ENCODE data around the gene RBM17.
"Not testable (repeated sequence)": the region's sequence is repeated elsewhere in the genome, so short reads cannot be mapped to it uniquely, and the experiment has no call there.

RBM17 gene

DNA sequence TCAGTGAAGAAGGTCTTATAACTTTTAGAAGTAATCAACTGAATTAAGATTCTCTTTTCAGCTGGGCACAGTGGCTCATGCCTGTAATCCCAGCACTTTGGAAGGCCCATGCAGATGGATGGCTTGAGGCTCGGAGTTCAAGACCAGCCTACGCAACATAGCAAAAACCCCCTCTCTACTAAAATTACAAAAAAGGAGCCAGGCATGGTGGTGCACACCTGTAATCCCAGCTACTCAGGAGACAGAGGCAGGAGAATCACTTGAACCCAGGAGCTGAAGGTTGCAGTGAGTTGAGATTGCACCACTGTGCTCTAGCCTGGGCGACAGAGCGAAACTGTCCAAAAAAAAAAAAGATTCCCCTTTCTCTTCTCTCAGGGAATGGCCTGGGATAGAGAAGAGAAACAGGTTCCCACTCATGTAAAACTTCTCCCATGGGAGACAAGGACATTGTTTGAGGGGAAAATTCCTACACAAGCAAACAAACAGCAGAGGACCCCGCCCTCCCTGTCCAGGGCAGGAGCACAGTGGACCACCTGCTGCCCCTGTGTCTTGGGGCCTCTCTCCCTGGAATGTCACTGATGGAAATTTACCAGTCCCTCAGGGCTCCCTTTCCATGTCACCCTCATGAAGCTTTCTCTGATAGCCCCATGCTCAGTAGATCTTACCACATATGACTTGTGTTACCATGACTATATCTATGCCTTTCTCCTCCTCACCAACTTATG, 32.3 kb upstream of the RBM17 start:
- no peak for DNase-seq (ENCODE audit: low read depth in 2 of 2)

DNA sequence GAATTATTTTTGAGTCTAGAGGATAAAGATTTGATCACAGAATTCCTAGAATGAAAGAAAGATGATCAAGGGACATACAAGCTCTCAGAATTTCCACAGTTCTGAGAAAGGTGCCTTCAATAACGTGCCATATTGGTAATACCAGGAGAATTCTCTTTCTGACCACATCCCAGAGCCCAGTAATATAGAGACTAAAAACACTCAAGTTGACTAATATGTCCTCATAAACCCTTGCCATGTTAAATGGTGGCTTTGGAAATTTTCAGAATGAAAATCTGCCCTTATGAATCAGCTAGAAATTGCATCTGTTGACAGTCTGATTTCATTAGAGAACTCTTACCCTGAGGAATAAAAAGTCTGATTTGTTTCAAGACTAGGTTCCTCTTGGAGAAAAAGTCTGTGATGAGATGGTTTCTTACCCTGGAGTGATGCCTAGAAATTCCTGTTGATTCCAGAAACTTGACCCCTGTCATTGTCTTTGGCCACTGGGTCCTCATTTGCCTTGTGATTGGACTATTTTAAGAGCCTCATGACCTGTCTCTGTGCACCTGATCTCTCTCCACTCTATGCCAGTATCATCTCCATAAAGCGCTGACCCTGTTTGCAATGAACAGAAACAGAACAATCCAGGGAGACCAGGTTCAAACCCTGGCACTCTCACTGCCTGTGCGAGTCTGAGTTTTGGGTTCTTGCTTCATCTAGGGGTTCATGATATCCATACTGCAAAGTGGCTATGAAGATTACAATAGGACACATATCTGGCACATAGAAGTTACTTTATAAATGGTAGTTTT, 30.0 kb upstream of the RBM17 start:
- no peak for DNase-seq (ENCODE audit: low read depth in 2 of 2)

DNA sequence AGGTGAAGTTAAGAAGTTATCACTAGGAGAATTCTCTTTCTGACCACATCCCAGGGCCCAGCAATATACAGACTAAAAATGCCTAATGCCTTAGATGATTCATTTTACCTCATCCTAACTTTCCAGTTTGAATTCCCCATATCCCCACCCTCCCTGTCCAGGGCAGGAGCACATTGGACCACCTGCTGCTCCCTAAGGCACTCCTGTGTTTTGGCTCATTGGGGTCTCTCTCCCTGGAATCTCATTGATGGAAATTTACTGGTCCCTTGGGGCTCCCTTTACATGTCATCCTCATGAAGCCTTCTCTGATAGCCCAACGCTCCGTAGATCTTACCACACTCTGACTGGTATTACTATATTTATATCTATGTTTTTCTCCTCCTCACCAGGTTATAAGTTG, 29.3 kb upstream of the RBM17 start:
- no peak for DNase-seq (ENCODE audit: low read depth in 2 of 2)

DNA sequence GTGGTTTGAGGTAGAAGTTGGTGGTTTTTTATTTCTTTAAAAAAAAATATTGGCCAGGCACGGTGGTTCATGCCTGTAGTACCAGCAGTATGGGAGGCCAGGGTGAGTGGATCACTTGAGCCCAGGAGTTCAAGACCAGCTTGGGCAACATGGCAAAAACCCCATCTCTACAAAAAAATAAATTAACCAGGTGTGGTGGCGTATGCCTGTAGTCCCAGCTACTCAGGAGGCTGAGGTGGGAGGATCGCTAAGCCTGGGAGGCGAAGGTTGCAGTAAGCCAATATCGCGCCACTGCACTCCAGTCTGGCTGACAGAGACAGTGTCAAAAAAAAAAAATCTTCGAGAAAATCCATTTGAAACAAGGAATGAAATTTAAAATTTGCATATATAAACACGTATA, 27.8 kb upstream of the RBM17 start:
- no peak for DNase-seq (ENCODE audit: low read depth in 2 of 2)

DNA sequence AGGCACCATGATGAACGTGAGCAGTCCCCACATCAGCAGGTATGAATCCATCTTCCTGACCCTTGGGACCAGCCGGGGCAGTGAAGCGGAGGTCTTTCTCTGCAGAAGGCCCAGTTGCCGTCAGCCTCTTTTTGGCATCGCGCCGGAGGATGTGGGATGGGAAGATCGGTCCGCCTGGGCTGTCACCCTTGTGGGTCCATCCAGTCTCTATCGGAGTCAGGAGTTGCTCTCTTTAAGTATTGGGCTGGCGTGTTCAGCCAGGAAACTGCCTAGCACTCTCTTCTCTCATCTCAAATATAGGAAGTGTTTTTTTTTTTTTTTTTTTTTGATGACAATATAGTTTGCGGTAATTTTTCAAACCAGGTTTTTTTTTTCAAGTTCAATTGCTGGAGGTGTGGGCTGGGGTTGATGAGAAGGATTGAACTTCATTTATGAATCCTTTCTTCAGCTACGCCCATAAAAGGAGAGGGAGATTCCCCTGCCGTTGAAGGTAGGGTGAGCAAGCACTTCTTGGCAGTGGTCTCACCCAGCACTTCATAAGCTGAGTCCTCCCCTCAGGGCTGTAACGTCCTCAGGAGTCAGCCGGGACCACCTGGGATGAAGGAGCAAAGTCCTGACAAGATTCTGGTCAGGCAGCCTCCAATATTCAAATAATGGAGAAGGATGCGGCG, 26.6 kb upstream of the RBM17 start, which contains the start of gene IL2RA:
TSS of gene IL2RA (minus strand) at position 267 of the 671 bp plus-strand sequence. CDS start at position 51, 216 bp downstream.
- peak; percentile 71 for DNase-seq (ENCODE audit: low read depth in 2 of 2)

DNA sequence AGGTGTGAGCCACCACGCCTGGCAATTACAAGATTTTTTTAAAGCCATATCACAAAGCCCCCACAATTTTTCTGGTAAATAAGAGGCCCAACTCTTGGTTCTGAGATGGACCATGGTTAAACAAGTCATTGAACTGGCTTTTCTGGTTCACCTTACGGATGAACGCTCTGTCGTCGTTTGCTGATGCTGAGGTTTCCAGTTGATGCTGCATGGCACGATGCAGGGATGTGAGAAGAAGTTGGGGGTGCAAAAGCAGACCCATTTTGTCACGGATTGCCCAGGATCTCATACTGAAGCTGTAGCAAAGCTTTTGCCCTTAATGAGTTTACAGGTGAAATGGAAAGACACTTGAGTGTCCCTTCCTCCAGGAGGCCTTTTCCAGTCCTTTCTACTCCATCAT, 24.7 kb upstream of the RBM17 start:
- DNase-seq (ENCODE audit: low read depth in 2 of 2), result no peak

DNA sequence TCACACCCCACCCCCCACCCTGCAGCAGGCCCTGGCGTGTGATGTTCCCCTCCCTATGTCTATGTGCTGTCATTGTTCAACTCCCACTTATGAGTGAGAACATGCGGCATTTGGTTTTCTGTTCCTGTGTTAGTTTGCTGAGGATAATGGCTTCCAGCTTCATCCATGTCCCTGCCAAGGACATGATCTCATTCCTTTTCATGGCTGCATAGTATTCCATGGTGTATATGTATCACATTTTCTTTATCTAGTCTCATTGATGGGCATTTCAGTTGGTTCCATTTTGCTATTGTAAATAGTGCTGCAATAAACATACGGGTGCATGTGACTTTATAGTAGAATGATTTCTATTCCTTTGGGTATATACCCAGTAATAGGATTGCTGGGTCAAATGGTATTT, 24.1 kb upstream of the RBM17 start:
- not testable (repeated sequence) for DNase-seq (ENCODE audit: low read depth in 2 of 2)

DNA sequence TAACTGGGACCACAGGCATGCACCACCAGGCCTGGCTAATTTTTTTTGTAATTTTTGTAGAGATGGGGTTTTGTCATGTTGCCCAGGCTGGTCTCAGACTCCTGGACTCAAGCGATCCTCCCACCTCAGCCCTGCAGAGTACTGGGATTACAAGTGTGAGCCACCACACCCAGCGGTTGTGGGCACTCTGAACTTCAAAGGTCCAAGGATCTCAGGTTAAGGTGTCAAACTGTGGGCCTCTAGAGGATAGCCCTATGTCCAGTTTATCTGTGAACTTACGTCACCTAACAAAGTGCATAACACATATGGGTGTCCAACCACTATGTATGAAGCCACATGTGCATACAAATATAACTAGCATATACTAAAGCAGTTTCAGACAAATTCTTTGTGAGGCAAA, 23.4 kb upstream of the RBM17 start:
- no peak for DNase-seq (ENCODE audit: low read depth in 2 of 2)

DNA sequence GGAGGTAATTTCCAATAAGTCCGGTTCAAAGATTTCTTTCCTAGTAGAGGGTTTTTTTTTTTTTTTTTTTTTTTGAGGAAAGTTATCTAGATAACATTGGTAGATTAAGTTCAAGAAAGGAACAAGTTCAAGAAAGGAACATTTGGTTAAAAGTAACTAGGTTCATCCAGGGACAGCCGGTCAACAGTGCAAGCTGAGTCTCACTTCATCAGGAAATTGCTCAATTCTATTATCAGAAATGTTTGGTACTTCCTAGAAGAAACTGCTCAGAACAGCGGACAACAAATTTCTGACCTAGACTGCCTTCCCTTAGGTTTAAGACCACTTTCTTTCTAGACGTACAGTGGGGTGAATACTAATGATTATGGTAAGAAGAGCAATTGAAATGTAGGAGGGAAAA, 23.0 kb upstream of the RBM17 start:
- no peak for DNase-seq (ENCODE audit: low read depth in 2 of 2)

DNA sequence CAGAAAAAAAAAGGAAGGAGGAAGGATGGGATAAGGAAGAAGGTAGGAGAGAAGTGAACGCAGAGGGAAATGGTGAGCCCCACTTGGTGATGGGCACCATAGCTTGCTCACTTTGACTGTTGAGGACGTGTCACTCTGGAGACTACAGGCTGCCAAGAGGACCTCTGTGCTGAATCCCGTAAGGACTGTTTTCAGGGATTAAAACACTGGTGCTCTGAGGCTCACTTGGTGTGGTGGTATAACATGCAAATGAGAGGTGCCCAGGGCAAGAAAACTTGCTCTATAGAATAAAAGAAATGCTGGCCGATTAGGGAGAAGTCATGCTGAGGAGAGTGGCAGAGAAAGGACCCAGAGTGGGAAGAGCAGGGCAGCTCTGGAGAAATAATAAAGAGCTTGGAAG, 21.4 kb upstream of the RBM17 start:
- no peak for DNase-seq (ENCODE audit: low read depth in 2 of 2)

DNA sequence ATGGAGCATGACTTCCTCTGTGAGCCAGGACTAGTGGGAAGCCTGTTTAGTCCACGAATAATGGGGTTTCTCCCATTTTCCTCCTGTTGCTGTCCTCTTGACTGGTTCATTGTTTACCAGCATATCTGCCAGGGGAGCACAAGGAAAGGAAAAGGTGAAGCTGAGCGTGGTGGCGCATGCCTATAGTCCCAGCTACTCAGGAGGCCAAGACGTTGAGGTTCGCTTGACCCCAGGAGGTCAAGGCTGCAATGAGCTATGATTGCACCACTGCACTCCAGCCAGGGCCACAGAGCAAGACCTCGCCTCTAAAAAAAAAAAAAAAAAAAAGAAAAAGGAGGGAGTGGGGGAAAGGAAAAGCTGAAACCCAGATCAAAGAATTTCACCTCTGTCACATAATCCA, 20.8 kb upstream of the RBM17 start:
- no peak for DNase-seq (ENCODE audit: low read depth in 2 of 2)

DNA sequence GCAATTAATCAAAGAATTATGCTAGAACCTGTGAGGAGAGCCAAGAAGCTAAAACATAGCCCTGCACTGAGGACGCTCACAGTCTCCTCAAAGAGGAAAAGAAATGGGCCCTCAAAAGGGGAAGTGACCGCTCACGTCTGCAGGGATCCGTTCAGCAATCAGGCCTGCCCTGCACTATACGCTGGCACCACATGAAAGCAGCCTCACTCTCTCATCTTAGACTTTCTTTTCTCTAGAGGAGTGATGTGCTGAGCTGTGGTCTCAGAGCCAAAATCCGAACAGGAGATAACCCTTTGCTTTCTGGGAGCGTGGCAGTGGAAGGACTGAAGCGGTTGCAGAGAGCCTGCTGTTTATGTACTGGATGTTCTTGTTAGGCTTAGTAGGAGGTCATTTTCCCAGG, 20.4 kb upstream of the RBM17 start:
- DNase-seq (ENCODE audit: low read depth in 2 of 2), result no peak

DNA sequence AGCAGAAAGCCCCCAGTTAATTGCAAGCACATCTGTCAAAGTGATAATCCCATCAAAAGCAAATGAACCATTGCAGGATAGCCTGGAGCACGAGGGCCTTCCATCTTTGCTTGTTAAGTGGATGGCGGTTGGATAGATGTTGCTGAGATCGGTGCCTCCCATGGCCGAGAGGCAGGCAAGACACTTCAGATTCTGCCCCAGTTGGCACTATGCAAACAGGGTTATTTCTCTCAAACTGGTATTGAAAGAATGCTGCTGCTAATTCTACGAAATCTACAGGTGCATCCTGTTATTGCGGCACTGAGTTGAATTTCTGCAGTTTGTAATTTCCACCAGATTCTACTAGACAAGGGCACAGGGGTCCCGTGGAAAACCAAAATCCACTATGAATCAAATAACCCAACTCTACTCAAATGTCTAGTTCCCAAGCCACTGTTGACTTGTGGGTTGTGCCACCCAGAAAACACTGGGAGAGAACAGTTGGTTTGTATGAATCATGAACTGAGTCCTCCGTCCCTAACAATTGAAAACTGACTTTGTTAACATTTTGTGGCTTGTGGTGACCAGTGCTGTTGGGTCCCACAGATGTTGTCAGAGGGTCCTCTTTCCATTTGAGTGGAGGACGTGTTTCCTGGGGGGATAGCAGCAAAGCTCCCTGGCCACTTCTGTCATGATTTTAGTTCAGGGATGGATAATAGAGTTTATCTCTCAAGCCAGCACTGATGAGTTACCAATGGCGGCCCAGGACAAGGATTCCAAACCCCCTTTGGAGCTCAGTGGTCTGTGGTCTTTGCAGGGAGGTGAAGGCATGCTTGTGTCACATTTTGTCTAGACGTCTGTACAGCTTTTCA, 19.5 kb upstream of the RBM17 start:
- no peak for DNase-seq (ENCODE audit: low read depth in 2 of 2)

DNA sequence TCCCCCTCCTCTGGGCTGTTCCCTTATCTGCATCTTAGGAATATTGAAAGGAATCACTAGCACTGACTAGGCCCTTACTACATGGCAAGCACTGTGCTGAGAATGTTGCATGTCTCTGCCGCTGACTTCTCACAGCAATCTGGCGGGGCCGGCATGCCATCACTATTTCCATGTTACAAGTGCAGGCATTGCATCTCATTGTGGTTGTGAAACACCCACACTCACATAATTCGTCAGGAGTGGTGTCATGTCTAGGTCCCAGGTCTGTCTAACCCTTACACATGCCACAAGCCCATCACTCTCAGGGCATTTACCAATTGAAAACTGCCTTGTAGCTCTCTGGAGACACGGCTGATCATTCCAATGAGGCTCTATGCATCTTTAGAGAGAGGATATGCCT, 18.2 kb upstream of the RBM17 start:
- DNase-seq (ENCODE audit: low read depth in 2 of 2), result peak; percentile 79 to 80

DNA sequence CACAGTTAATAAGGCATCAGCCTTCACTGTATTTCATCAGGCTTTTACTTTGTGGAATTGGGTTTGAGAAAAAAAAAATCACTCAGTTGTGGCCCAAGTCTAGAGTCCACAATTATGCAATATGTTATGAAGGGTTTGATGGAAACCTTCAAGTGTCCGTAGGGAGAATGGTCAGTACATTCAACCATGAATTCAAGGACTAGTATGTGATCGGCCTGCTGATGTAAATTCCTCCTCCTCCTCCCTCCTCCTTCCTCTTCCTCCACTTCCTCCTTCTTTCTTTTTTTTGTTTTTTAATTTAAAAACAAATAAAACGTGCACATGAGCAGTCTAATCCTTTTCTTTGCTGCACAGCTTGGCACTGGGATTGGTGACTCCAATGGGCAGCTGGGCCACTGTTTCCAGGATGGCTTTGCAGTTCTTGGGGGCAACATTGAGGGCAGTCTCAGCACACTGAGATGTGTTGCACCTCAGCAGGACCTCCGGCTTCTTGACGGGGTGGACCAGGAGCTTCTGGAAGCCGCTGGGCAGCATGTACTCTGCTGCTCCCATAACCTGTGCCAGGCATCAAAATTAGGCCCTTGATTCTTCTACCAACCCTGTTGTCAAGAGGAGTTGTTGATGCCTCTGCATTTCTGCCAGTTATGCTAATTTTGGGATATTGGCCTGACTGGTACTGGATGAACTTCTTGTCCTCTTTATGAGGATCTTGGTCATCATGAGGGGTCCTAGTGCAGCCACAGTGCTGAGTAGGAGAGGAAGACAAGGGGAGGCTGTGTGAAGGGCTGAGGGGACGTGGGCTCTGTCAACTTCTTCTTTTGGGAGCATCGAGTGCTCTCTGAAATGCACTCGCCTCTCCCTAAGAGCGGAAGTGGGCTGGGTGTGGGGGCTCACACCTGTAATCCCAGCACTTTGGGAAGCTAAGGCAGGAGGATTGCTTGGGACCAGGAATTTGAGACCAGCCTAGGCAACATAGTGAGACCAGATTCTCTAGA, 17.4 kb upstream of the RBM17 start:
- no peak for DNase-seq (ENCODE audit: low read depth in 2 of 2)

DNA sequence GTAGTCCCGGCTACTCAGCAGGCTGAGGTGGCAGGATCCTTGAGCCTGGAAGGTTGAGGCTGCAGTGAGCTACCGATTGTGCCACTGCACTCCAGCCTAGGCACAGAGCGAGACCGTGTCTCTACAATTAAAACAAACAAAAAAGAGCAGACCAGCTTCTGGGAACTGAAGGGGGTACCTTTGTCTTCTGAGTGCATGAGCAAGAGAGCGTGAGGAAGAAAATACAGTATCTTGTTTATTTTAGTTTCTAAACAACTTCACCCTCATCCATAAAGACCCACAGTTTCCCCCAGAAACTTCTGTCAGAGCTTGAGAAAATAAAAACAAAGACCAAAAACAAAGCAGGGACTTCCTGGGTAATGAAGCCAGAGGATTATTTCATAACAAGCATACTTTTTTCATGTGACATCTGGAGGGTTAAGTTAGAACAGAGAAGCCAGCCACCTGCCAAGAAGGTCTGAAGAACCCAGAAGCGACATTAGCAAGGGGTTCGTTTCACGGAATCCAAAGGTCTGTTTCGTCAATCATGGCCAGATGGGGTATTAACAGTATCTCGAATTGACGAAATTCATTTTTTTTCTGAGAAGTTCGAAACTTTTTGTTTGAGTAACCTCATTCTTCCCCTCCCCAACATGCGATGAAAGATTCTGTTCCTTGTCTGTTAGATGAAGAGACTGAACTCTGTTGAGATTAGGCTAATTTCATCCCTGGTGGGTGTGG, 16.5 kb upstream of the RBM17 start:
- no peak for DNase-seq (ENCODE audit: low read depth in 2 of 2)

DNA sequence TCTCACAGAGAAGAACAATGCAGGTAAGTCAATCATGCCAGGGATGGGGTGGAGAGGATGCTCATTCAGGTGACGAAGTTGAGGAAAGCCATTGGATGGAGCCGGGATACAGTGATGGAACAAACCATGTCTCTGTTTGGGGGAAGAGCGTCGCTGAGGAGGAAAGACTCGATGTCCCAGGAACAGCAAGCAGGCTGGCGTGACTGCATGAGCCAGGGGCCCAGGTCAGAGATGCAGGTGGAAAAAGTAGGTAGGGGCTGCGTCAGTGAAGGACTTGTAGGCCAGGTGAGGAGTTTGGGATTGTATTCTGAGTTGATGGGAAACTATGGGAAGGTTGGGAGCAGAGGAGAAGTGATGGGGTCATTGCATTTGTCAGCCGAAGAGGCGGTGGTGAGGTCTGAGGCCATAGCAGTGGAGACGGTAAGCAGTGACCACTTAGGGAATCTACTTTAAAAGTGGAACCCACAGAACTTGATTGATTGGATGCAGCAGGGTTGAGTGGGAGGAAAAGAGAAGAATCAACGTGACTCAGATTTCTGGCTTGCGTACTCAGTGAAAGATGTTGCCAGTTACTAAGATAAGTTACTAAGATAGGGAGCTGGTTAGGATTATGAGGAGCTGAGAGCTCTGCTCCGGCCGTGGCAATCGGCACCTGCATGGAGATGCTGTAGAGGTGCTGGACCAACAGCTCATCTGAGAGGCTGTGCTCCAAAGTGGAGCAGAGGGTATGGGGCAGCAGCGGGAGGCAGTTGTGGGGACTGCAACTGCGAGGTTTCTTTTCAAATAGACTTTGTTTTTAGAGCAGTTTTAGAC, 14.1 kb upstream of the RBM17 start:
- no peak for DNase-seq (ENCODE audit: low read depth in 2 of 2)

DNA sequence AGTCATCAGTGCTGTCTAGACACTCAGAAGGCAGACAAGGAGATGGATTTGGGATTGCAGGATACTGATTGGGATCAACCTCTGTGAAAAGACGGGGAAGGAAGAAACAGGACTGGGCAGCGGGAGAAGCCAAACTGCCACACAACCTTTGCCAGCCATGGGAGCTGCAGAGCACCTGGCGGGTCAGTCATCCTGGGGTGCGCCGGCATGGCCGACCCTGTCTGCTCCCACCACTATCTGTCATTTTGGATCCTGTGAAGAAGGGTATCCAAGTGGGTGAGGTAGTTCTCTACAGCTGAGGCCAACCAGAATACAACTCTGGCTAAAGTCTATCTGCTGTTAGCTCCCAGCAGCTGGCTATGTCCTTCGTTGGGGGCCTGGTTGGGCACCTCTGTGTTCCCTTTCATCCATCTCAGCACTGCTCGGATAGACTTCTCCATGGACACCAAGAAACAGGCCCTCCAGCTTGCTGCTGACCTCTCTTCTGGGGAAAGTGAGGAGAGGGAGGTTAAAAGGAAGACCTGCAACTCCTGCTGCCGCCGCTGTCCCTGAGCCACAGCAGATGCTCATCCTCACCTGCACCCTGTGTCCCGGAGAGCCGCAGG, 11.7 kb upstream of the RBM17 start:
- DNase-seq (ENCODE audit: low read depth in 2 of 2), result no peak

DNA sequence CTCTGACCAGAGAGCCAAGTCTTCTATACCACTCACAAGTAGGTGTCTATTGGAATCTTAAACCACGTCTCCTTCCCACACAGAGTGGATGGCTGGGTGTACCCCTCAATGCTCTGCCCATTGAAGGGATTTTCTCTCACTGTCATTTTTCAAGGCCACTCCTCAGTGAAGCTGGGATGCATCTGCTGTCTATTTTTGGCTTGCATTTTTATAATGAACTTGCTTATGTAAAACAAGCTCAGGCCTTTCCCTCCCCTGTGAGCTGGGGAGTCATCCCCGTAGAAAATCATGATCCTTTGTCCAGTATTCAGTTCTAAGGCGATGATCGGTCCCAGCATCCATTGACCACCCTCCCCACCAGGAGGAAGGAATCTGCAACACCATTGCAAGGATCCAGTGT, 9.8 kb upstream of the RBM17 start:
- DNase-seq (ENCODE audit: low read depth in 2 of 2), result no peak
